ENCODE results near the gene NOS1AP.

DNA sequence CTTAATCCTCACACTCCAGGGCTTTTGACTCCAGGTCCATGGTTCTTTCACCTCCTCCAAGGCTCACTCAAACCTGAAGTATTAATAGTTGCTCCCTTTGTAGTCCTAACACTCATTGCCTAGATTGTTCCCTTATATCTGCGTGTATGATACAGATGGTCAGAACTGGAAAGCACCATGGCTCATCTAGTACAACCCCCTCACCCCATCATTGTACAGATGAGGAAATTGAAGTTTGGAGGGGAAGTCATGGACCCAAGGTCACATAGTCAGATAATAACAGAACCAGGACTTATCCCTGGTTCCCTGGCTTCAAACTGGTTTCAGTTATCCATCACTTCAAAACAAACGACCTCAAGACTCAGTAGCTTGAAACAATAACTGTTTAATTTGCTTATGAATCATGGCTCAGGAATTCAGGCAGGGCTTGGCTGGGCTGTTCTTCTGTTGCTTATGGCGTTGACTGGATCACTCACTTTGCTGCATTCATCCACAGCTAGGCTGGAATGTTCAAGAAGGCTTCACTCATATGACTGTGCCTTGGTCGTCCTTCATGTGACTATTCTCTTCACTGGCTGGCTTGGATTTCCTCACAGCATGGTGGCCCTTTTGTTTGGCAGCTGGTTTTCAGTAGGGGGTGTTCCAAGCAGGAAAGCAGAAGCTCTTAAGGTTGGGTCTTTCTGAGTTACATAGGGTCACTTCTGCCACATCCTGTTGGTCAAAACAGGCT, 5.0 kb downstream of the NOS1AP start:
- TF ChIP-seq, protein P1, sequence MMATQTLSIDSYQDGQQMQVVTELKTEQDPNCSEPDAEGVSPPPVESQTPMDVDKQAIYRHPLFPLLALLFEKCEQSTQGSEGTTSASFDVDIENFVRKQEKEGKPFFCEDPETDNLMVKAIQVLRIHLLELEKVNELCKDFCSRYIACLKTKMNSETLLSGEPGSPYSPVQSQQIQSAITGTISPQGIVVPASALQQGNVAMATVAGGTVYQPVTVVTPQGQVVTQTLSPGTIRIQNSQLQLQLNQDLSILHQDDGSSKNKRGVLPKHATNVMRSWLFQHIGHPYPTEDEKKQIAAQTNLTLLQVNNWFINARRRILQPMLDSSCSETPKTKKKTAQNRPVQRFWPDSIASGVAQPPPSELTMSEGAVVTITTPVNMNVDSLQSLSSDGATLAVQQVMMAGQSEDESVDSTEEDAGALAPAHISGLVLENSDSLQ (IDR thresholded peaks at IDR 0.05) = no peak
- no peak for TF ChIP-seq SP1 (IDR thresholded peaks at IDR 0.05)
- no peak for TF ChIP-seq NFRKB (IDR thresholded peaks at IDR 0.05)
- TF ChIP-seq FOXM1 (IDR thresholded peaks at IDR 0.05; ENCODE audit: borderline replicate concordance) = no peak
- TF ChIP-seq ARNT (IDR thresholded peaks at IDR 0.05) = no peak
- no peak for TF ChIP-seq CTBP1 (IDR thresholded peaks at IDR 0.05; ENCODE audit: borderline replicate concordance)
- no peak for TF ChIP-seq BHLHE40 (IDR thresholded peaks at IDR 0.05; ENCODE audit: borderline replicate concordance)
- TF ChIP-seq FOXA1 (IDR thresholded peaks at IDR 0.05) = no peak
- no peak for TF ChIP-seq FOXK2 (IDR thresholded peaks at IDR 0.05)
- TF ChIP-seq HDGF (IDR thresholded peaks at IDR 0.05; ENCODE audit: borderline replicate concordance) = no peak
- TF ChIP-seq TARDBP (IDR thresholded peaks at IDR 0.05) = no peak
- no peak for TF ChIP-seq ELF4 (IDR thresholded peaks at IDR 0.05)
